RKO (cell line): Measurements from ENCODE around the gene SLC9A2.

Experiments
- DNase-seq: peaks from one replicate; pipeline ENCODE4 v3.0.0-alpha.2; 2016; ENCODE audit warnings: low spot score

Gene SLC9A2

GRCh38 chr2:102619414-102620319 lies at the start of gene SLC9A2:
SLC9A2 (plus strand) TSS chr2:102619553; CDS start chr2:102619849, 296 bp downstream.
- DNase-seq = peak; percentile 27

- DNase-seq = no peak
Measured at GRCh38 chr2:102575888-102576287, 43.5 kb upstream of the SLC9A2 start.

DNA sequence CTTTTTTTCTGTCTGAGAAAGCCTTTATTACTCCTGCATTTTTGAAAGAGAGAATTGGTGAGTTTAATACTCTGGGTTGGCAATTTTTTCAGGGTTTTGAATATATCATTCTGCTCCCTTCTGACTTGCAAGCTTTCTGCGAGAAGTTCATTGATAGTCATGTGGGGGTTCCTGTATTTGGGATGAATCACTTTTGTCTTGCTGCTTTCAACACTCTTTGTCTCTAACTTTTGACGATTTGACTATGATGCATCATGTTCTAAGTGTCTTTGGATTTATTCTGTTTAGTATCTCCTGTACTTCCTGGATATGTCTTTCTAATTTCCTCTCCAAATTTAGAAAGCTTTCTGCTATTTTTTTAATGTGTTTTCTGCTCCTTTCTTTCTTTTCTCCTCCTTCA lies 41.0 kb upstream of the SLC9A2 start:
- DNase-seq = no peak

DNA sequence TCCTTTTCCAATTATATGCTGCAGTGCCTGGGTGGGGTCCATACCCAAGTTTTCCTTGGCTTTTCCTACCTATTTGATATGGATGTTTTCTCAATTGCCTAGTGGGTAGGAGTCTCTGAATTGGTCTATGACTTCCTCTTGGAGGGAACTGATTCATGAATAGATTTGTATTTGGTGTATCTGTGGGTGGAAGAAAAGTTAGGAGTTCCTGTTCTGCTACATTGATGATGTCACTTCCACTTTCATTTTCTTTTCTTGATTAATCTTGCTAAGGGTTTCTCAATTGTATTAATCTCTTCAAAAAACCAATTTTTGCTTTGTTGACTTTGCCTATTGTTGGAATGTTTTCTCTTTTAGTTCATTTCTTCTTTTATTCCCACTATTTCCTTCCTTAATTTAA lies 37.4 kb upstream of the SLC9A2 start:
- no peak for DNase-seq

GRCh38 chr2:102582845-102583244 lies 36.5 kb upstream of the SLC9A2 start:
- DNase-seq = no peak

DNA sequence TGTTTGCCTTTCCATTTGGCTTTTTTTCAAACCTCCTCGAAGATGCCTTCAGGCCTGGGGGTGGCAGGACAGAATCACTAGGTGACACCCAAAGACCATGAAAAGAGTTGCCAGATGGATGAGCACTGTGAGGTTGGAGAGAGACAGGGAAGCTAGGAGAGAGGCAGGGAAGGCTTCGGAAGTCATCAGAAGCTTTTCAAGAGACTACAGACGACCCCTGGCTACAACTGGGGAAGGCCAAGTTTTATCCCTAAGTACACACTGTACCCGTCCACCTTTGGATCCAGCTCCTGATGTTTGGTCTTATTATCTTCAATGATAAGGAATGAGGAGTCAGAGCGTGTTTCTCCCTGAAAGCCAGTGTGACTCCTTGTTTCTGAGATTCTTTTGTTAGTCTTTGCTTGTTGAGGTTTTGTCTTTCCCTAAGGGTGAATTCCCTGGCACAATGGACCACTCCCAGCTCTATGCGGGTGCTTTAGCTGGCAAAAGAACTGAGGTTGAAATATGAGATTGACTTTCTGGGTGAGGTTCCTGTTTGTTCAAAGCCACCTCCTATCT lies 33.4 kb upstream of the SLC9A2 start:
- no peak for DNase-seq

GRCh38 chr2:102588213-102588939 lies 31.0 kb upstream of the SLC9A2 start:
- no peak for DNase-seq

DNA sequence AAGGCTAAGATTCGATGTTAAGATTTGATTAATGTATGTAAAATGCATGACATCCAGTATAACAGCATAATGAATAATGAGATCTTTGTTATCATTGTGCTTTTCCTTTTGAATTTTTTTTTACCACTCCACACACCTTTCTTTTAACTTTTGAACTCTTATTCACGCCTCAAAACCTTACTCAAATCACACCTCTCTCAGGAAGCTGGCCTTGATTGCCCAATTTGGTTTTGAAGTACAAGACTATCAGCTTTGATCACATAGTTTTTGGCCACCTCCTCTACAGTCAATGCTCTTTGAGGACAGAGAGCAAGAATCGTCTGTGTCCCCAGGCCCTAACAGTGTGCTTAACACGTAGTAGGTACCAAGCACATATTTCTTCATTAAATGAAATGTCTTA lies 29.9 kb upstream of the SLC9A2 start:
- no peak for DNase-seq

- no peak for DNase-seq
Measured at GRCh38 chr2:102591491-102592045, 27.8 kb upstream of the SLC9A2 start.

GRCh38 chr2:102592601-102593000 lies 26.8 kb upstream of the SLC9A2 start:
- no peak for DNase-seq

- no peak for DNase-seq
Measured at GRCh38 chr2:102593516-102593915, 25.8 kb upstream of the SLC9A2 start.

GRCh38 chr2:102594445-102595016 lies 24.8 kb upstream of the SLC9A2 start:
- no peak for DNase-seq

GRCh38 chr2:102597788-102598187 lies 21.6 kb upstream of the SLC9A2 start:
- DNase-seq = no peak

GRCh38 chr2:102599486-102599885 lies 19.9 kb upstream of the SLC9A2 start:
- no peak for DNase-seq

DNA sequence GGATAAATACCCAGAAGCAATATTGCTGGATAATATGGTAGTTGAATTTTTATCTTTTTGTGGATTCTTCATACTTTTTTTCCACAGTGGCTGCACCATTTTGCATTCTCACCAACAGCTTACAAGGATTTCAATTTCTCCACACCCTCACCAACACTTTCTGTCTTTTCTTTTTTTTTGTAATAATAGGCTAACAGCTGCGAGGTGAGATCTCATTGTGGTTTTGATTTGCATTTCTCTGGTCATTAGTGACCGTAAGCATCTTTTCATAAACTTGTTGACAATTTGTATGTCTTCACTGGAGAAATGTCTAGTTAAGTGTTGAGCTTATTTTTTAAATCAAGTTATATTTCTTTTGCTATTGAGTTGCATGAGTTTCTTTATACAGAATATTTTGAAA lies 17.6 kb upstream of the SLC9A2 start:
- no peak for DNase-seq

- no peak for DNase-seq
Measured at GRCh38 chr2:102603904-102604303, 15.4 kb upstream of the SLC9A2 start.

DNA sequence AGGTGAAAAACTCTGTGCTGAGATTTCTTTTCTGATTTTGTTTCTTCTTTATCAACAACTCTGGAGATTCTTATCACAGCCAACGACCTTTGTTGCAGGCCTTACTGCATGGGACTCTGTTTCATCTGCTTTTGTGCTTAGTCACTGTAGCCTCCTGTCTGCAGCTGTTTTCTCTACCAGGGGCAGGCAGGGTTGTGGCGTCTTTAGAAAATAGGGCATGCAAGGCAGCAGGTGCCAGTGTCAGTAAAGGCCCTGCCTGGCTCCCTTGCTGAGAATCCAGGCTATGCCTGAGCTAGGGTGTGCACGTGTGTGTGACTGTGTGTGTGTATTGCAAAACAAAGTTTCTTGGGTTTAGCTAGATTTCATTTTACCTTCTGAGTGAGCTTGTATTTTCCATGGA lies 14.6 kb upstream of the SLC9A2 start:
- DNase-seq = no peak

DNA sequence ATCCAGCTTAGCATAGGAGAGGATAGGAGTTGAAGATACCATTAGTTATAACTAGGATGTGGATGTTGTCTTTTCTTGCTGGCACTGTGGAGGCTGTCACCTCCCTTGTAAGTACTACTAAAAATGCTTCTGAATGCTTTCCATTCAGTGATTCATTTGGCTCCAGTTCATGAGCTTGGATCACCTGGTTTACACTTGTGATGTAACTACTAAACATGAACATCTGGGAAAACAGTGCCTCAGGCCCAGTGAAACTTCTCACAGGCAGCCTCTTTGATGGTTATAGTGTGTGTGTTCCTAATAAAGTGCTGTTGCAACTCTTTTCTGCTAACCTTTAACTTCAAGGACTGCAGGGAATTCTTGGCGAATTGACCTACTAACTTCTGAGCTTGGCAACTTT lies 13.0 kb upstream of the SLC9A2 start:
- DNase-seq = no peak

GRCh38 chr2:102615620-102616436 lies 3.5 kb upstream of the SLC9A2 start:
- DNase-seq = peak; percentile 84

DNA sequence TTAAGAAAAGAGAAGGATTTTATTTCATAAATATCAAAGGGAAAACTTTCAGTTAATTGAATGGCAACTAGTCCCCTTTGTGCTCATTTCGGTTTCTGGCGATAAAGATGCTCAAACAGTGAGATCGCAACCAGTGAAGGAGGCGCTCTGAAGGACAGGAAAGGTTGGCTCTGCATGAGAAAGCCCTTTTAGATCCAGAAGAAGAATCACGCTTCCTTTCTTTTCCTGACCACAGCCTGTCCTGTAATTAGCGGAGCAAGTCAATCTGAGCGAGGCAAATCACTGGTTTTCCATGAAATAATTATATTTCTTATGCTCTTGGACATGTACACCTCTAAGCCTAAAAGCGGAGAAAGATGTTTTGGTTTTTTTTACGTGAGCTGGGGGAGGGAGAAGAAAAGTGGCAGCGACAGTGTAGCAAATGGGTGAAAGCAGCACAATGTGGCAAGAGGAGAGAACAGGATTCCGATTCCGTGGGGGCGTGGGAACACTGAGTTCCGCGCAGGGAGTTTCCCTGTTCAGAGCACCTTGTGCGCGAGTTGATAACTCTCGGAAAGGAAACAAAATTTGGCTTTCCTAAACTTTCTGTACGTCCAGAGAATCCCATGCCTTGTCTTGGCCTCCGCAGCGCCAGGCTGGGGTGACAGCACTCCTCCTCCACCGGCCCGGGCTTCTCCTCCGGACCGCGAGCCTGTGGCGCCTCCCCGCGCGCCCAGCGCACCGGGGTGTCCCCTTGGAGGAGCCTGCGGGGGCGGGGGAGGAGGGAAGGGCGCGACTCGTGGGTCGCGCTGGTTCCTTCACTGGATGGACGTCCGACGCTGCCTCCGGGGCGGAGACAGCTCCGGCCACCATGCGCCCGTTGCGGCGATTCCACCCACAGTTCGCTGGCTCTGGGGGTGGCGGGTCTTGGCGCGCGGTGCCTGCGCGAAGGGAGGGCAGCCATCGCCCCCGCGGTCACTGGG lies 620 bp upstream of the SLC9A2 start:
- DNase-seq = peak; percentile 32
